Choroid plexus epithelial cell (primary cell): ENCODE results near the gene KIF2B.

ENCODE experiments used
- DNase-seq: peaks from one replicate; pipeline ENCODE4 v3.0.0-alpha.2; 2010; ENCODE audit warnings: low read depth
- H3K4me3 ChIP-seq: 2 replicates; pipeline ENCODE4 v1.5.1; 2011; ENCODE audit warnings: low read depth, mild to moderate bottlenecking, control low read depth, low read length, moderate library complexity
- CTCF ChIP-seq: conservative IDR thresholded peaks from 2 replicates; pipeline ENCODE4 v1.5.1; 2011; ENCODE audit warnings: low read depth, mild to moderate bottlenecking, control low read depth, inconsistent platforms, low read length, moderate library complexity

The KIF2B gene

GRCh38 chr17:53797501-53797900 is 25.2 kb upstream of the KIF2B start:
- no peak overlapping the region for H3K4me3 ChIP-seq
- TF ChIP-seq CTCF: no peak

GRCh38 chr17:53804437-53804836 is 18.3 kb upstream of the KIF2B start:
- H3K4me3 ChIP-seq: no peak overlapping the region
- DNase-seq: no peak
- TF ChIP-seq CTCF: no peak

More at GRCh38 chr17:53797501-53797900, 25.2 kb upstream of the KIF2B start:
- no peak for DNase-seq

GRCh38 chr17:53806473-53806872 is 16.3 kb upstream of the KIF2B start:
- DNase-seq: no peak
- TF ChIP-seq CTCF: no peak
- no peak overlapping the region for H3K4me3 ChIP-seq

- H3K4me3 ChIP-seq: no peak overlapping the region
- DNase-seq: no peak
- no peak for TF ChIP-seq CTCF
Measured at GRCh38 chr17:53807286-53807685, 15.4 kb upstream of the KIF2B start.

- DNase-seq: no peak
- H3K4me3 ChIP-seq: no peak overlapping the region
- TF ChIP-seq CTCF: no peak
Measured at GRCh38 chr17:53818271-53818670, 4.5 kb upstream of the KIF2B start.

GRCh38 chr17:53818929-53819328 is 3.8 kb upstream of the KIF2B start:
- no peak for TF ChIP-seq CTCF
- DNase-seq: no peak
- H3K4me3 ChIP-seq: no peak overlapping the region

GRCh38 chr17:53819956-53820355 is 2.8 kb upstream of the KIF2B start:
- no peak for TF ChIP-seq CTCF

More at GRCh38 chr17:53819956-53820355, 2.8 kb upstream of the KIF2B start:
- no peak overlapping the region for H3K4me3 ChIP-seq
- DNase-seq: no peak
